Stomach (tissue), 4 donors: ENCODE results near the gene TMCO6.

ENCODE experiments used
- CTCF ChIP-seq, 7 experiments: fragments of 450-650 bp in 4 of 7; fragments of 200-600 bp in 3 of 7; sonication (generic) in 3 of 7; IDR thresholded peaks; one replicate each; pipeline ENCODE4 v1.5.1; 2016 to 2019; ENCODE audit warnings: antibody characterized with exemption in 7 of 7, control low read depth in 2 of 7, mild to moderate bottlenecking in 1 of 7
- POLR2A ChIP-seq, 4 donors: fragments of 450-650 bp; IDR thresholded peaks; one replicate each; pipeline ENCODE4 v1.6.1; 2016; ENCODE audit warnings: antibody characterized with exemption in 4 of 4, control low read depth in 2 of 4, mild to moderate bottlenecking in 1 of 4, moderate library complexity in 1 of 4
- POLR2AphosphoS5 ChIP-seq, 3 donors: sonication (generic); formaldehyde crosslinking; IDR thresholded peaks; one replicate each; pipeline ENCODE4 v1.6.1; 2016; ENCODE audit warnings: antibody characterized with exemption in 3 of 3

- TF ChIP-seq POLR2A (IDR thresholded peaks at IDR 0.05) (no peak), CTCF (IDR thresholded peaks at IDR 0.05) (no peak), POLR2AphosphoS5 (IDR thresholded peaks at IDR 0.05) (peak in 1 of 3 donors; percentile 2)
Observed at GRCh38 chr5:140633021-140633471, 6.2 kb upstream of the TMCO6 start, which contains the start of gene CD14.
